Muscle layer of colon (tissue), 2 donors: ENCODE measurements around the gene CDH24.
A peak's percentile ranks its signal among the peaks of the same experiment; 100 is the strongest.
"Not testable (repeated sequence)": the region's sequence is repeated elsewhere in the genome, so short reads cannot be mapped to it uniquely, and the experiment has no call there.

Source experiments
- H3K27ac ChIP-seq: one replicate; pipeline ENCODE4 v1.7.0; 2013; ENCODE audit warnings: low read depth, mild to moderate bottlenecking, low read length, moderate library complexity
- H3K27me3 ChIP-seq, 2 donors: one replicate each; pipeline ENCODE4 v1.7.0; 2013; ENCODE audit warnings: low read length in 2 of 2, mild to moderate bottlenecking in 2 of 2; ENCODE audit not compliant: insufficient read depth in 2 of 2, control insufficient read depth in 1 of 2
- H3K36me3 ChIP-seq: one replicate; pipeline ENCODE4 v1.7.0; 2013; ENCODE audit warnings: mild to moderate bottlenecking, low read length; ENCODE audit not compliant: insufficient read depth
- H3K4me1 ChIP-seq: one replicate; pipeline ENCODE4 v1.7.0; 2013; ENCODE audit warnings: mild to moderate bottlenecking, low read length; ENCODE audit not compliant: insufficient read depth
- H3K4me3 ChIP-seq, 2 donors: one replicate each; pipeline ENCODE4 v1.7.0; 2013; ENCODE audit warnings: low read length in 2 of 2, low read depth in 1 of 2, mild to moderate bottlenecking in 1 of 2, moderate library complexity in 1 of 2
- H3K9ac ChIP-seq: one replicate; pipeline ENCODE4 v1.7.0; 2013; ENCODE audit warnings: low read length
- H3K9me3 ChIP-seq: one replicate; pipeline ENCODE4 v1.7.0; 2013; ENCODE audit warnings: mild to moderate bottlenecking, low read length
- donor health status: abdominal sarcoma.
- donor health status: Adenocarcinoma of cecum.

CDH24 gene

DNA sequence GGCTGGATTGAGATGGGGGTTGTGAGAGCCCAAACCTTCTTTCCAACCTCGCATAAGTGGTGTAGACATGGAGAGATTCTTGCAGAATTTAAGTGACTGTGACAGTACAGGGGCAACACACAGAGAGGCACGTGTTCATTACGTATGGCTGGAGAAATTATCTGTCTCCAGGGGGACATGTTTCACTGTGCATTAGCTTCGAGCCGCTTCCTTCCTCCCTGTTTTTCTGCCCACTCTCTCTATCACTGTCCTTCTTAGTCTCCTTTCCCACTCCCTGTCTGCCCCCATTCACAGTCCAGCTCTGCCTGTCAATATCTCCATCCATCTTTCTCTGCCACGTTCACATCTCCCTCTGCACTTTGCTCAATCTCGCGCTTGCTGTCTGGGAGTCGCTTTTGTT is 35.9 kb downstream of the CDH24 start:
- Histone ChIP-seq H3K9ac (no peak overlapping the region), H3K4me1 (no peaks in the 10 kb centered on the region), H3K4me3 (no peak overlapping the region), H3K36me3 (peaks cover 14% of the 10 kb centered on the region), H3K27me3 (no peaks in the 10 kb centered on the region), H3K27ac (no peak overlapping the region), H3K9me3 (no peaks in the 10 kb centered on the region)

- no peaks in the 10 kb centered on the region for H3K27me3 ChIP-seq
- H3K9ac ChIP-seq = no peak overlapping the region
- H3K9me3 ChIP-seq = no peaks in the 10 kb centered on the region
- no peak overlapping the region for H3K4me3 ChIP-seq
- no peaks in the 10 kb centered on the region for H3K4me1 ChIP-seq
- no peak overlapping the region for H3K27ac ChIP-seq
- H3K36me3 ChIP-seq = peaks cover 5% of the 10 kb centered on the region
These were observed 36.9 kb downstream of the CDH24 start for GRCh38 chr14:23020143-23021128.

- H3K9me3 ChIP-seq = no peaks in the 10 kb centered on the region
- no peaks in the 10 kb centered on the region for H3K4me1 ChIP-seq
- H3K36me3 ChIP-seq = no peaks in the 10 kb centered on the region
- H3K9ac ChIP-seq = no peak overlapping the region
- no peaks in the 10 kb centered on the region for H3K27me3 ChIP-seq
- H3K27ac ChIP-seq = no peak overlapping the region
- H3K4me3 ChIP-seq = no peak overlapping the region
These were observed 39.2 kb downstream of the CDH24 start for GRCh38 chr14:23018107-23018506.

GRCh38 chr14:23017091-23017490 is 40.2 kb downstream of the CDH24 start:
- H3K9ac ChIP-seq = no peak overlapping the region
- no peak overlapping the region for H3K27ac ChIP-seq
- H3K27me3 ChIP-seq = no peaks in the 10 kb centered on the region
- H3K4me3 ChIP-seq = no peak overlapping the region
- no peaks in the 10 kb centered on the region for H3K36me3 ChIP-seq
- H3K4me1 ChIP-seq = no peaks in the 10 kb centered on the region
- no peaks in the 10 kb centered on the region for H3K9me3 ChIP-seq

GRCh38 chr14:23015618-23016017 is 41.7 kb downstream of the CDH24 start:
- Histone ChIP-seq H3K27ac (no peak overlapping the region), H3K36me3 (no peaks in the 10 kb centered on the region), H3K4me3 (no peak overlapping the region), H3K9ac (no peak overlapping the region), H3K4me1 (no peaks in the 10 kb centered on the region), H3K27me3 (no peaks in the 10 kb centered on the region), H3K9me3 (no peaks in the 10 kb centered on the region)

- not testable (repeated sequence) for H3K9ac ChIP-seq, H3K4me3 ChIP-seq, H3K9me3 ChIP-seq, H3K27me3 ChIP-seq, H3K27ac ChIP-seq, H3K36me3 ChIP-seq
- peaks cover 16% of the 10 kb centered on the region for H3K4me1 ChIP-seq
These were observed 43.6 kb downstream of the CDH24 start for GRCh38 chr14:23013749-23014054.

GRCh38 chr14:23013054-23013748 is 44.1 kb downstream of the CDH24 start:
- Histone ChIP-seq H3K9me3 (no peaks in the 10 kb centered on the region), H3K4me1 (peaks cover 20% of the 10 kb centered on the region), H3K36me3 (no peaks in the 10 kb centered on the region), H3K9ac (no peak overlapping the region), H3K27me3 (no peaks in the 10 kb centered on the region), H3K4me3 (no peak overlapping the region), H3K27ac (no peak overlapping the region)

DNA sequence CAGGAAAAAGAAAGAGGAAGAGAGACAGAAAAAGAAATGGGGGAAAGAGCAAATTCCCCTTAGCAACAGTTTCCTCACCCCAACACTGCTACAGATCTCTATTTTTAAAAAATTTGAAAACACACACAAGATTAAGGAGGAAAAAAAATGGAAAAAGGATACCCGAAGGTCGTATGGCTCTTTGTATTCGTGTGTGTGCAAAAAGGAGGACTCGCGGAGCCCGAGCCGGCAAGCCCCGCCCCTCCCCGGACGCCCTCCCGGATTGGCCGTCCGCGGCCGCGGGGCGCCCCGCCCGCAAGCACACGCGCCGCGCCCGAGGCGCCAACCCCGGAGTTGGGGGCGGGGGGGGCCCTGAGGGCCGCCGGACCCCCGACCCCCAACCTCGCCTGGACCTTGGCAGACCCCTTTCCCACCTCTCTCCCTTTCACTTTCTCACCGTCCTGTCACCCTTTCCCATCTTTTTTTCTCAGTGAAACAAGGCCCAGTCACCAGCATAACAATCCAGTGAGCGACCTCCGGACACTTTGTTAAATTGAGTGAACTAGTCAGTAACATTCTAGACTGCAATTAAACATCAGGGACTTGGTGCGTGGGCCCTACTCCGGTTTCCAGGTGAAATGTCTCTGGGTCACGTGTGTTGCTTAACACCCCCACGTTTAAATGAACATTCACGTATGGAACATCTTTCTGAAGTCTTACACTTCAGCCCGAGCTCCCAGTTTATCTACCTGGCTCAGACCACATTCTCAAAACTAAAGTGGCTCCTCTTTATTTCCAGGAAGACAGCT is 47.2 kb downstream of the CDH24 start, which contains the start of gene C14orf93:
Gene C14orf93, minus strand, starts transcription at position 205 of the 788 bp plus-strand sequence. CDS start 11,120 bp downstream, outside the sequence.
- peak within 1 kb of the TSS; percentile 56 to 75 for H3K4me3 ChIP-seq
- no peaks in the 10 kb centered on the region for H3K27me3 ChIP-seq
- no peaks in the 10 kb centered on the region for H3K9me3 ChIP-seq
- H3K36me3 ChIP-seq = no peaks in the 10 kb centered on the region
- H3K27ac ChIP-seq = peak within 1 kb of the TSS; percentile 65
- peaks cover 30% of the 10 kb centered on the region for H3K4me1 ChIP-seq
- H3K9ac ChIP-seq = peak within 1 kb of the TSS; percentile 57

DNA sequence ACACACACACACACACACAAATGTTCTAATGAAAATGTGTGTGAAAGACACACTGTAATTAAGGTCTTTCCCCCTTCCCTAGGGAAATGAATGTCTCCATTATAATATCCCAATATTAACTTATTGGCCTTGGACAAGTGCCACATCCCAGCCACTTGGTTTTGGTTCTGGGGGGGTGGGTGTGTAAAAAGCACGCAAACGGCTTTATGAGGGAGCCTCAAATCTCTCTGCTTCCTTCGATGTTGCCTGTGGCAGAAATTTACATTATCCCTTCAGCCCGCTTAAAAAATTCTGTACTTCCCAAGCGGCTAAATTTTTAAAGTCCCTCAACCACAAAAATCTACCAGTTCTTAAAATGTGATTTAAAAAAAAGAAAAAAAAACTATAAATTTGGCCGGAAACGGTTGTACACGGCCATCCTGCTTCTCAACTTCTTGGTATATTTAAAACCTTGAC is 47.8 kb downstream of the CDH24 start:
- Histone ChIP-seq H3K27me3 (no peaks in the 10 kb centered on the region), H3K36me3 (no peaks in the 10 kb centered on the region), H3K9ac (peak overlapping the region; percentile 5), H3K27ac (peak overlapping the region; percentile 65), H3K9me3 (no peaks in the 10 kb centered on the region), H3K4me1 (peaks cover 30% of the 10 kb centered on the region), H3K4me3 (peak overlapping the region; percentile 56 to 75)

GRCh38 chr14:23008831-23009230 is 48.5 kb downstream of the CDH24 start:
- Histone ChIP-seq H3K27ac (no peak overlapping the region), H3K9me3 (no peaks in the 10 kb centered on the region), H3K4me3 (no peak overlapping the region), H3K4me1 (peaks cover 30% of the 10 kb centered on the region), H3K27me3 (no peaks in the 10 kb centered on the region), H3K9ac (no peak overlapping the region), H3K36me3 (no peaks in the 10 kb centered on the region)
